SK-N-SH (cell line): Measurements from ENCODE around the gene KCNIP4. TPM values are rescaled to one million over a fixed set of nuclear protein-coding genes. Genes with fewer than 3 reads are reported as not detected.

Experiments used
- CTCF ChIA-PET: fragments of 300-600, 350-600 bp; formaldehyde crosslinking; extraction: SDS; loops from one replicate; lab custom pipeline; 2021; lab: Yijun Ruan, JAX
- POLR2A ChIA-PET: fragments of 350-600 bp; sonication (Branson Sonifier 250); formaldehyde crosslinking; extraction: SDS; loops from one replicate; lab custom pipeline; 2020; ENCODE audit warnings: antibody characterized with exemption, inconsistent platforms; lab: Yijun Ruan, JAX
- DNase-seq: peaks from one replicate; pipeline ENCODE4 v3.0.0; 2012
- H2AFZ ChIP-seq: fragments of 200-600 bp; sonication (generic); 2 replicates; pipeline ENCODE4 v1.8.1; 2016; ENCODE audit warnings: antibody characterized with exemption, mild to moderate bottlenecking, low read depth
- H3F3A ChIP-seq: fragments of 200-600 bp; sonication (generic); replicated peaks from 2 replicates; pipeline ENCODE3; 2016; ENCODE audit warnings: antibody characterized with exemption, mild to moderate bottlenecking; ENCODE audit not compliant: insufficient read depth
- H3K27ac ChIP-seq, 2 experiments: fragments of 200-500 bp in 1 of 2; fragments of 200-600 bp in 1 of 2; sonication (Bioruptor generic) in 1 of 2; sonication (generic), shearing (Covaris generic) in 1 of 2; 2 replicates each; pipeline versions ENCODE4 v1.5.1 to v1.6.1; 2014 to 2016; ENCODE audit warnings: low read depth in 2 of 2, inconsistent platforms in 1 of 2, low read length in 1 of 2, mild to moderate bottlenecking in 1 of 2, mixed read lengths in 1 of 2
- H3K27me3 ChIP-seq: fragments of 200-600 bp; sonication (generic), shearing (Covaris generic); 2 replicates; pipeline ENCODE4 v1.6.1; 2016; ENCODE audit warnings: mixed run types; ENCODE audit not compliant: insufficient read depth
- H3K36me3 ChIP-seq, 2 experiments: fragments of 200-500 bp in 1 of 2; fragments of 200-600 bp in 1 of 2; sonication (Bioruptor generic) in 1 of 2; sonication (generic) in 1 of 2; replicated peaks in 1 of 2; 2 replicates each; pipeline versions ENCODE3 to v1.5.1; 2014 to 2016; ENCODE audit warnings: low read length in 1 of 2, mild to moderate bottlenecking in 1 of 2; ENCODE audit not compliant: insufficient read depth in 2 of 2, control insufficient read depth in 1 of 2
- H3K4me1 ChIP-seq, 2 experiments: fragments of 200-500 bp in 1 of 2; fragments of 200-600 bp in 1 of 2; sonication (Bioruptor generic) in 1 of 2; sonication (generic), shearing (Covaris generic) in 1 of 2; 2 replicates each; pipeline versions ENCODE4 v1.5.1 to v1.6.1; 2014 to 2016; ENCODE audit warnings: low read depth in 1 of 2, low read length in 1 of 2, mixed run types in 1 of 2; ENCODE audit not compliant: insufficient read depth in 2 of 2, control insufficient read depth in 1 of 2
- H3K4me2 ChIP-seq: fragments of 200-600 bp; sonication (generic), shearing (Covaris generic); 2 replicates; pipeline ENCODE4 v1.6.1; 2017; ENCODE audit warnings: mixed run types
- H3K4me3 ChIP-seq, 2 experiments: fragments of 200-500 bp in 1 of 2; fragments of 200-600 bp in 1 of 2; sonication (Bioruptor generic) in 1 of 2; sonication (generic), shearing (Covaris generic) in 1 of 2; 2 replicates each; pipeline versions ENCODE4 v1.5.1 to v1.8.1; 2014 to 2016; ENCODE audit warnings: low read depth in 2 of 2, inconsistent platforms in 1 of 2, low read length in 1 of 2, mild to moderate bottlenecking in 1 of 2, mixed read lengths in 1 of 2, moderate library complexity in 1 of 2
- H3K79me2 ChIP-seq: fragments of 200-600 bp; sonication (generic); 2 replicates; pipeline ENCODE4 v1.8.1; 2017; ENCODE audit warnings: mild to moderate bottlenecking; ENCODE audit not compliant: insufficient read depth
- H3K9ac ChIP-seq: fragments of 200-600 bp; sonication (generic); 2 replicates; pipeline ENCODE4 v1.6.1; 2017; ENCODE audit warnings: mixed run types
- H3K9me2 ChIP-seq: fragments of 200-600 bp; sonication (generic); 2 replicates; pipeline ENCODE4 v1.6.1; 2017; ENCODE audit warnings: mixed run types
- H3K9me3 ChIP-seq: fragments of 200-600 bp; sonication (generic); 2 replicates; pipeline ENCODE4 v1.6.1; 2017; ENCODE audit warnings: mixed run types, mild to moderate bottlenecking, moderate library complexity
- H4K20me1 ChIP-seq: fragments of 200-600 bp; sonication (generic); 2 replicates; pipeline ENCODE4 v1.6.1; 2017; ENCODE audit warnings: mild to moderate bottlenecking, mixed run types; ENCODE audit not compliant: insufficient read depth
- EP300 ChIP-seq, 2 experiments: IDR thresholded peaks; 2 replicates each; pipeline versions ENCODE4 v1.4.0 to v1.6.1; 2012; ENCODE audit warnings: borderline replicate concordance in 1 of 2, low read depth in 1 of 2, low read length in 1 of 2
- FOSL2 ChIP-seq: IDR thresholded peaks from 2 replicates; pipeline ENCODE4 v1.4.0; 2012; ENCODE audit warnings: low read depth, mild to moderate bottlenecking, moderate library complexity, borderline replicate concordance
- FOXM1 ChIP-seq: IDR thresholded peaks from 2 replicates; pipeline ENCODE4 v1.4.0; 2012; ENCODE audit warnings: low read depth, mild to moderate bottlenecking
- GATA2 ChIP-seq: sonication (generic); formaldehyde crosslinking; IDR thresholded peaks from 2 replicates; pipeline ENCODE4 v1.5.0; 2020; ENCODE audit warnings: mild to moderate bottlenecking, missing genetic modification reagents
- MEF2A ChIP-seq: IDR thresholded peaks from 2 replicates; pipeline ENCODE4 v1.4.0; 2012; ENCODE audit warnings: low read depth, borderline replicate concordance
- MXI1 ChIP-seq: IDR thresholded peaks from 2 replicates; pipeline ENCODE4 v1.6.1; 2012; ENCODE audit warnings: mild to moderate bottlenecking, low read depth, low read length, improper control_type of control experiment
- NRF1 ChIP-seq: IDR thresholded peaks from 2 replicates; pipeline ENCODE4 v1.6.1; 2012; ENCODE audit warnings: low read depth, mild to moderate bottlenecking, low read length
- RAD21 ChIP-seq: IDR thresholded peaks from 2 replicates; pipeline ENCODE4 v1.6.1; 2012; ENCODE audit warnings: mild to moderate bottlenecking, low read length
- RCOR1 ChIP-seq: fragments of 150-350 bp; IDR thresholded peaks from 2 replicates; pipeline ENCODE4 v1.6.1; 2017; ENCODE audit warnings: antibody characterized with exemption, low read length
- RXRA ChIP-seq: IDR thresholded peaks from 2 replicates; pipeline ENCODE4 v1.4.0; 2012; ENCODE audit warnings: low read depth, mild to moderate bottlenecking, borderline replicate concordance
- SMC3 ChIP-seq: IDR thresholded peaks from 2 replicates; pipeline ENCODE4 v1.6.1; 2012; ENCODE audit warnings: low read depth, low read length, improper control_type of control experiment
- WGBS: methylation state at CpG from one replicate; pipeline ENCODE4 v1.1.6; 2017; ENCODE audit warnings: low lambda C conversion rate; 5-methylcytosine and 5-hydroxymethylcytosine counted together
- polyA plus RNA-seq, 3 experiments: library from polyadenylated mRNA; depleted of rRNA; stranded (reverse); fragments of >200 nt; gene quantifications; 2 replicates each; pipeline ENCODE4 v1.2.3, GENCODE V29; 2012
- TF ChIP-seq, protein P1 (sequence below): fragments of 200-600 bp; sonication (generic); IDR thresholded peaks from 2 replicates; pipeline ENCODE4 v1.6.1; 2017; ENCODE audit warnings: antibody characterized with exemption, mild to moderate bottlenecking, moderate library complexity
- TF ChIP-seq, protein P2 (sequence below): fragments of 150-350 bp; IDR thresholded peaks from 2 replicates; pipeline ENCODE4 v1.6.1; 2017; ENCODE audit warnings: antibody characterized with exemption, low read length, low read depth, borderline replicate concordance
- TF ChIP-seq, protein P3 (sequence below): IDR thresholded peaks from 2 replicates; pipeline ENCODE4; 2012
- TF ChIP-seq, protein P4 (sequence below): IDR thresholded peaks from 2 replicates; pipeline ENCODE4 v1.6.1; 2012; ENCODE audit warnings: mild to moderate bottlenecking, low read depth, low read length, moderate library complexity

KCNIP4 gene
- polyA plus RNA-seq, 1 of the 3 experiments (the other 2 are of a cell fraction) = 0.18 TPM

DNA sequence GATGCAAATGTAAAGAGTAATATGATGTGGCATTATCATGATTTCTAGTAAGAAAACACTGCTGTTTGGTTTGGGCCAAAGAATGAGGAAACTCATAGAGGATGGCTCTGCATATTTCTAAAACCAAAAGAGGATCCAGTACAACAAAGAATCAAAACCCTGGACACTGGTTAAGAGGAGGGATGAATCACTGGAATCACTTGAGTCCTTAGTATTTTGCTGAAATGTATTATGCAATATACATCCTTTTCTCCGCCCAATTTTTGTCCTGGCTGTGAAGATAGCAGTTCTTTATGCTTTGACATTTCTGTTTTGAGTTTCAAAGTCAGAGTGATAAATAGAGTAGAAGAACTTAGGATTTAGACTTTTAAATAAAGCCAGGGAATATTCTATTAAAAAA, 902.4 kb downstream of the KCNIP4 start (continued):
- TF ChIP-seq, protein P1, sequence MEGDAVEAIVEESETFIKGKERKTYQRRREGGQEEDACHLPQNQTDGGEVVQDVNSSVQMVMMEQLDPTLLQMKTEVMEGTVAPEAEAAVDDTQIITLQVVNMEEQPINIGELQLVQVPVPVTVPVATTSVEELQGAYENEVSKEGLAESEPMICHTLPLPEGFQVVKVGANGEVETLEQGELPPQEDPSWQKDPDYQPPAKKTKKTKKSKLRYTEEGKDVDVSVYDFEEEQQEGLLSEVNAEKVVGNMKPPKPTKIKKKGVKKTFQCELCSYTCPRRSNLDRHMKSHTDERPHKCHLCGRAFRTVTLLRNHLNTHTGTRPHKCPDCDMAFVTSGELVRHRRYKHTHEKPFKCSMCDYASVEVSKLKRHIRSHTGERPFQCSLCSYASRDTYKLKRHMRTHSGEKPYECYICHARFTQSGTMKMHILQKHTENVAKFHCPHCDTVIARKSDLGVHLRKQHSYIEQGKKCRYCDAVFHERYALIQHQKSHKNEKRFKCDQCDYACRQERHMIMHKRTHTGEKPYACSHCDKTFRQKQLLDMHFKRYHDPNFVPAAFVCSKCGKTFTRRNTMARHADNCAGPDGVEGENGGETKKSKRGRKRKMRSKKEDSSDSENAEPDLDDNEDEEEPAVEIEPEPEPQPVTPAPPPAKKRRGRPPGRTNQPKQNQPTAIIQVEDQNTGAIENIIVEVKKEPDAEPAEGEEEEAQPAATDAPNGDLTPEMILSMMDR = no peak

DNA sequence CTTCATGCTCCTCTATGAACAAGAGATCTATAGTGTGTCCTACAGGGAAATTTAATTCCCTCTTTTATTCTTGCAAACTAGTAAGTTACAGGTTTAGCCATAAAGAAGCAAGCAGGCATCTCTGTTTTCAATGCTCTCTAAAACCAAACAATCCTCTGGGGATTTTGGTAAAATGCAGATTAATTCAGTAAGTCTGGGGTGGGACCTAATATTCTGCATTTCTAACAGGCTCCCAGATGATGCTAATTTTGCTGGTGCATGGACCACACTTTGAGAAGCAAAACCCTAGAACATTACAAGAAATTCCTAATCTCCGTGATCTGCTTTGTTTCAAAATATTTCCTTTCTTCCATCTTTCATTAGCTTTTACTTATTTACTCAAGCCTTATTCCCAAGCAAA, 903.5 kb downstream of the KCNIP4 start:
- no peak overlapping the region for H2AFZ ChIP-seq
- TF ChIP-seq MXI1 = no peak
- TF ChIP-seq NRF1 = no peak
- TF ChIP-seq RAD21 = no peak
- TF ChIP-seq FOSL2 = no peak
- TF ChIP-seq MEF2A = no peak
- POLR2A ChIA-PET = no interaction called here
- no peak overlapping the region for H3K9ac ChIP-seq
- no peak for DNase-seq
- no peaks in the 10 kb centered on the region for H4K20me1 ChIP-seq
- H3K36me3 ChIP-seq = no peaks in the 10 kb centered on the region
- H3K79me2 ChIP-seq = no peaks in the 10 kb centered on the region
- peaks cover 0 to 6% of the 10 kb centered on the region in 2 experiments; a peak in 2 of 4 replicates for H3K4me1 ChIP-seq
- H3K4me3 ChIP-seq = no peak overlapping the region
- H3K4me2 ChIP-seq = no peak overlapping the region
- H3K9me3 ChIP-seq = no peaks in the 10 kb centered on the region
- no peaks in the 10 kb centered on the region for H3F3A ChIP-seq
- H3K27me3 ChIP-seq = no peaks in the 10 kb centered on the region
- no peak overlapping the region for H3K27ac ChIP-seq
- no peaks in the 10 kb centered on the region for H3K9me2 ChIP-seq
- CTCF ChIA-PET = interaction anchor here (1.2 kb wide), 1 partner anchor 29 kb away, joined by 5 read pairs; no protein-coding TSS in a partner anchor
- 88% methylated on average over 1 of the region's 1 CpG for WGBS

DNA sequence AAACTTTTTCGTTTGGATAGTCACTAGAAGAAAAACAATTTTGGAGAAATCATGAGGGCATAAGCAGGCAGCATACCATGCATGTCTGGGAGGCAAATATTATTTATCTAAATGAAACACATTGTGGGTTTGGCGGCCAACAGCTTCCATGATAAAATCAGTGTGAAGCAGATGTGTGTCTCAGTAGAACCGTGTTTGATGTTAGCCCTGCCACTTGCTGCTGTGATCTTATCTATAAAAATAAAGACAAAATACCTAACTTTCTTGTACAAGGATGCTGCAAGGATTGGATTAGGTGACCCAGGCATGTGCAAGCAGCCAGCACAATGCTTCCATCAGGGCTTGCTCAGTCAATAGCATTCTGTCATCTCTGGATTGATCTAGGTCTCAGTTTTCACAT, 906.9 kb downstream of the KCNIP4 start:
- Histone ChIP-seq H3F3A (no peaks in the 10 kb centered on the region), H3K27me3 (no peaks in the 10 kb centered on the region), H3K9me3 (no peaks in the 10 kb centered on the region), H3K4me2 (no peak overlapping the region), H3K9me2 (no peaks in the 10 kb centered on the region), H3K36me3 (no peaks in the 10 kb centered on the region), H3K4me1 (peaks cover 0 to 4% of the 10 kb centered on the region in 2 experiments; a peak in 2 of 4 replicates), H4K20me1 (no peaks in the 10 kb centered on the region), H3K9ac (no peak overlapping the region), H3K27ac (no peak overlapping the region; a peak in 1 of 4 replicates), H3K4me3 (no peak overlapping the region), H2AFZ (no peak overlapping the region), H3K79me2 (no peaks in the 10 kb centered on the region)
- 15% methylated on average over 3 of the region's 3 CpGs for WGBS
- CTCF ChIA-PET = interaction anchor here (1.4 kb wide), 1 partner anchor 268 kb away, joined by 3 read pairs; no protein-coding TSS in a partner anchor
- POLR2A ChIA-PET = interaction anchor here (0.6 kb wide), 1 partner anchor 613 kb away, joined by 3 read pairs; no protein-coding TSS in a partner anchor
- DNase-seq = peak; percentile 17
- TF ChIP-seq, protein P2, sequence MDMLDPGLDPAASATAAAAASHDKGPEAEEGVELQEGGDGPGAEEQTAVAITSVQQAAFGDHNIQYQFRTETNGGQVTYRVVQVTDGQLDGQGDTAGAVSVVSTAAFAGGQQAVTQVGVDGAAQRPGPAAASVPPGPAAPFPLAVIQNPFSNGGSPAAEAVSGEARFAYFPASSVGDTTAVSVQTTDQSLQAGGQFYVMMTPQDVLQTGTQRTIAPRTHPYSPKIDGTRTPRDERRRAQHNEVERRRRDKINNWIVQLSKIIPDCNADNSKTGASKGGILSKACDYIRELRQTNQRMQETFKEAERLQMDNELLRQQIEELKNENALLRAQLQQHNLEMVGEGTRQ = no peak
- TF ChIP-seq, protein P3, sequence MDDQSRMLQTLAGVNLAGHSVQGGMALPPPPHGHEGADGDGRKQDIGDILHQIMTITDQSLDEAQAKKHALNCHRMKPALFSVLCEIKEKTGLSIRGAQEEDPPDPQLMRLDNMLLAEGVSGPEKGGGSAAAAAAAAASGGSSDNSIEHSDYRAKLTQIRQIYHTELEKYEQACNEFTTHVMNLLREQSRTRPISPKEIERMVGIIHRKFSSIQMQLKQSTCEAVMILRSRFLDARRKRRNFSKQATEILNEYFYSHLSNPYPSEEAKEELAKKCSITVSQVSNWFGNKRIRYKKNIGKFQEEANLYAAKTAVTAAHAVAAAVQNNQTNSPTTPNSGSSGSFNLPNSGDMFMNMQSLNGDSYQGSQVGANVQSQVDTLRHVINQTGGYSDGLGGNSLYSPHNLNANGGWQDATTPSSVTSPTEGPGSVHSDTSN = no peak
- no peak for TF ChIP-seq FOXM1
- TF ChIP-seq EP300 (IDR thresholded peaks at IDR 0.05; ENCODE audit: borderline replicate concordance in 1 of 2, low read depth in 1 of 2, low read length in 1 of 2) = peak in 1 of 2 experiments; percentile 65; a peak in 2 of 4 replicates
- TF ChIP-seq SMC3 = no peak
- TF ChIP-seq MXI1 = peak; percentile 23; the same call in 1 of the 2 replicates
- peak; percentile 89 for TF ChIP-seq GATA2
- no peak for TF ChIP-seq NRF1
- TF ChIP-seq, protein P4, sequence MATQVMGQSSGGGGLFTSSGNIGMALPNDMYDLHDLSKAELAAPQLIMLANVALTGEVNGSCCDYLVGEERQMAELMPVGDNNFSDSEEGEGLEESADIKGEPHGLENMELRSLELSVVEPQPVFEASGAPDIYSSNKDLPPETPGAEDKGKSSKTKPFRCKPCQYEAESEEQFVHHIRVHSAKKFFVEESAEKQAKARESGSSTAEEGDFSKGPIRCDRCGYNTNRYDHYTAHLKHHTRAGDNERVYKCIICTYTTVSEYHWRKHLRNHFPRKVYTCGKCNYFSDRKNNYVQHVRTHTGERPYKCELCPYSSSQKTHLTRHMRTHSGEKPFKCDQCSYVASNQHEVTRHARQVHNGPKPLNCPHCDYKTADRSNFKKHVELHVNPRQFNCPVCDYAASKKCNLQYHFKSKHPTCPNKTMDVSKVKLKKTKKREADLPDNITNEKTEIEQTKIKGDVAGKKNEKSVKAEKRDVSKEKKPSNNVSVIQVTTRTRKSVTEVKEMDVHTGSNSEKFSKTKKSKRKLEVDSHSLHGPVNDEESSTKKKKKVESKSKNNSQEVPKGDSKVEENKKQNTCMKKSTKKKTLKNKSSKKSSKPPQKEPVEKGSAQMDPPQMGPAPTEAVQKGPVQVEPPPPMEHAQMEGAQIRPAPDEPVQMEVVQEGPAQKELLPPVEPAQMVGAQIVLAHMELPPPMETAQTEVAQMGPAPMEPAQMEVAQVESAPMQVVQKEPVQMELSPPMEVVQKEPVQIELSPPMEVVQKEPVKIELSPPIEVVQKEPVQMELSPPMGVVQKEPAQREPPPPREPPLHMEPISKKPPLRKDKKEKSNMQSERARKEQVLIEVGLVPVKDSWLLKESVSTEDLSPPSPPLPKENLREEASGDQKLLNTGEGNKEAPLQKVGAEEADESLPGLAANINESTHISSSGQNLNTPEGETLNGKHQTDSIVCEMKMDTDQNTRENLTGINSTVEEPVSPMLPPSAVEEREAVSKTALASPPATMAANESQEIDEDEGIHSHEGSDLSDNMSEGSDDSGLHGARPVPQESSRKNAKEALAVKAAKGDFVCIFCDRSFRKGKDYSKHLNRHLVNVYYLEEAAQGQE = no peak
- peak; percentile 88; the same call in 1 of the 2 replicates for TF ChIP-seq RCOR1
- no peak for TF ChIP-seq MEF2A
- TF ChIP-seq RXRA = no peak
